Suprapubic skin (tissue), 3 donors: ENCODE data around the gene PTCH1.

ENCODE experiments used
- CTCF ChIP-seq, 2 donors: fragments of 200-600 bp in 1 of 2; fragments of 450-650 bp in 1 of 2; sonication (generic) in 1 of 2; IDR thresholded peaks; one replicate each; pipeline ENCODE4 v1.5.1; 2016 to 2019; ENCODE audit warnings: antibody characterized with exemption in 2 of 2, mild to moderate bottlenecking in 1 of 2, moderate library complexity in 1 of 2
- EP300 ChIP-seq: sonication (generic); formaldehyde crosslinking; IDR thresholded peaks from one replicate; pipeline ENCODE4 v1.6.1; 2017; ENCODE audit warnings: antibody characterized with exemption
- POLR2A ChIP-seq, 2 donors: fragments of 450-650 bp; IDR thresholded peaks; one replicate each; pipeline ENCODE4 v1.6.1; 2017; ENCODE audit warnings: antibody characterized with exemption in 2 of 2, mild to moderate bottlenecking in 2 of 2, moderate library complexity in 2 of 2

GRCh38 chr9:95503369-95503768, 13.4 kb downstream of the PTCH1 start:
- TF ChIP-seq POLR2A (IDR thresholded peaks at IDR 0.05) (no peak), CTCF (IDR thresholded peaks at IDR 0.05) (no peak), EP300 (no peak)
